Activated CD8-positive, alpha-beta memory T cell treated with anti-CD3 and anti-CD28 coated beads for 36 hours (primary cell): ENCODE data around the gene APOD. TPM values are rescaled to one million over a fixed set of nuclear protein-coding genes. Genes with fewer than 3 reads are reported as not detected.
"Not testable (repeated sequence)": the region's sequence is repeated elsewhere in the genome, so short reads cannot be mapped to it uniquely, and the experiment has no call there.

Experiments used
- CTCF ChIA-PET: fragments of 350-600 bp; sonication (Branson Sonifier 250); formaldehyde crosslinking; loops from one replicate; lab custom pipeline; 2021; ENCODE audit warnings: antibody characterized with exemption; lab: Charles Lee
- POLR2A ChIA-PET: fragments of 350-600 bp; sonication (Branson Sonifier 250); formaldehyde crosslinking; loops from one replicate; lab custom pipeline; 2021; ENCODE audit warnings: antibody characterized with exemption; lab: Charles Lee
- total RNA-seq, 2 experiments: library from RNA; stranded (reverse); gene quantifications; one replicate each; pipeline ENCODE4 v1.2.3, GENCODE V29; 2021

APOD gene
- total RNA-seq, 2 experiments from 2014 or later = not detected

GRCh38 chr3:195591852-195592251 is 8.1 kb upstream of the APOD start:
- POLR2A ChIA-PET = no interaction called here
- CTCF ChIA-PET = no interaction called here

GRCh38 chr3:195591220-195591619 is 7.5 kb upstream of the APOD start:
- ChIA-PET POLR2A (no interaction called here), CTCF (no interaction called here)

GRCh38 chr3:195590381-195590780 is 6.6 kb upstream of the APOD start:
- CTCF ChIA-PET, POLR2A ChIA-PET: not testable (repeated sequence)

- POLR2A ChIA-PET, CTCF ChIA-PET: not testable (repeated sequence)
Measured at GRCh38 chr3:195589796-195590195, 6.1 kb upstream of the APOD start.

- ChIA-PET CTCF (interaction anchor here (0.8 to 1.7 kb wide), 2 partner anchors 26 to 307 kb away, joined by 3 read pairs; no protein-coding TSS in a partner anchor), POLR2A (no interaction called here)
Measured at GRCh38 chr3:195587824-195588223, 4.1 kb upstream of the APOD start.

GRCh38 chr3:195587406-195587805 is 3.7 kb upstream of the APOD start:
- ChIA-PET POLR2A (no interaction called here), CTCF (no interaction called here)

GRCh38 chr3:195584543-195584870 is 767 bp upstream of the APOD start:
- POLR2A ChIA-PET = no interaction called here
- CTCF ChIA-PET = interaction anchor here (0.7 to 1.1 kb wide), 3 partner anchors 14 to 1101 kb away, joined by 3 read pairs; partner anchors contain the start of gene PPP1R2

GRCh38 chr3:195582947-195583346 is 793 bp downstream of the APOD start:
- ChIA-PET POLR2A (no interaction called here), CTCF (no interaction called here)

GRCh38 chr3:195580744-195581443 is 2.8 kb downstream of the APOD start:
- POLR2A ChIA-PET = interaction anchor here (0.6 kb wide), 1 partner anchor 30 kb away, joined by 3 read pairs; no protein-coding TSS in a partner anchor
- CTCF ChIA-PET = no interaction called here

GRCh38 chr3:195579281-195579680 is 4.5 kb downstream of the APOD start:
- ChIA-PET CTCF (no interaction called here), POLR2A (no interaction called here)

- ChIA-PET CTCF (no interaction called here), POLR2A (no interaction called here)
Measured at GRCh38 chr3:195578565-195578964, 5.2 kb downstream of the APOD start.

- ChIA-PET POLR2A (no interaction called here), CTCF (no interaction called here)
Measured at GRCh38 chr3:195577645-195578177, 6.0 kb downstream of the APOD start.

GRCh38 chr3:195574497-195575304 is 9.0 kb downstream of the APOD start:
- CTCF ChIA-PET = no interaction called here
- POLR2A ChIA-PET = no interaction called here

- ChIA-PET POLR2A (no interaction called here), CTCF (no interaction called here)
Measured at GRCh38 chr3:195573611-195574496, 9.9 kb downstream of the APOD start.

- ChIA-PET CTCF (no interaction called here), POLR2A (no interaction called here)
Measured at GRCh38 chr3:195571361-195571760, 12.4 kb downstream of the APOD start.

GRCh38 chr3:195570912-195571311 is 12.8 kb downstream of the APOD start:
- POLR2A ChIA-PET = no interaction called here
- CTCF ChIA-PET = interaction anchor here (0.5 kb wide), 1 partner anchor 13 kb away, joined by 3 read pairs; no protein-coding TSS in a partner anchor

GRCh38 chr3:195570344-195570743 is 13.4 kb downstream of the APOD start:
- CTCF ChIA-PET = interaction anchor here (0.5 kb wide), 1 partner anchor 14 kb away, joined by 3 read pairs; no protein-coding TSS in a partner anchor
- POLR2A ChIA-PET = no interaction called here

- POLR2A ChIA-PET = no interaction called here
- CTCF ChIA-PET = interaction anchor here (1.0 to 1.3 kb wide), 2 partner anchors 8 to 16 kb away, joined by 3 to 6 read pairs; no protein-coding TSS in a partner anchor
Measured at GRCh38 chr3:195568630-195569029, 15.1 kb downstream of the APOD start.

- ChIA-PET CTCF (interaction anchor here (1.1 kb wide), 1 partner anchor 11 kb away, joined by 3 read pairs; no protein-coding TSS in a partner anchor), POLR2A (no interaction called here)
Measured at GRCh38 chr3:195566797-195567196, 16.9 kb downstream of the APOD start.
